NB4 (cell line): ENCODE data around the gene DAW1.

Experiments used
- CTCF ChIP-seq: IDR thresholded peaks from one replicate; pipeline ENCODE4 v1.5.1; 2012; ENCODE audit warnings: low read depth, low read length
- MAX ChIP-seq: IDR thresholded peaks from 2 replicates; pipeline ENCODE4 v1.6.1; 2011; ENCODE audit warnings: low read depth, low read length
- POLR2A ChIP-seq: IDR thresholded peaks from 2 replicates; pipeline ENCODE4 v1.6.1; 2011; ENCODE audit warnings: mild to moderate bottlenecking; ENCODE audit not compliant: insufficient read length; ENCODE audit errors: extremely low read depth

- TF ChIP-seq POLR2A (no peak), CTCF (no peak), MAX (no peak)
These were observed 61.0 kb downstream of the DAW1 start for GRCh38 chr2:227932403-227932802.
